Neural cell (in vitro differentiated cells): ENCODE measurements around the gene CEP72. TPM values are rescaled to one million over a fixed set of nuclear protein-coding genes. Genes with fewer than 3 reads are reported as not detected.

ENCODE experiments used
- H2AFZ ChIP-seq: fragments of 200-600, 300-800 bp; sonication (generic), shearing (Covaris generic); 2 replicates; pipeline ENCODE4 v1.6.0; 2014; ENCODE audit warnings: low read depth, mild to moderate bottlenecking, antibody characterized with exemption, low read length, moderate library complexity
- H3F3A ChIP-seq: fragments of 200-600 bp; shearing (Covaris generic); 2 replicates; pipeline ENCODE4 v1.6.1; 2016; ENCODE audit warnings: mild to moderate bottlenecking, moderate library complexity, mixed read lengths, antibody characterized with exemption, low read length; ENCODE audit not compliant: insufficient read depth, poor library complexity, severe bottlenecking
- H3K27ac ChIP-seq: fragments of 200-600, 300-800 bp; sonication (generic), shearing (Covaris generic); 2 replicates; pipeline ENCODE4 v1.5.1; 2014; ENCODE audit warnings: mild to moderate bottlenecking, low read length, moderate library complexity
- H3K27me3 ChIP-seq: fragments of 300-800, 200-600 bp; sonication (generic), shearing (Covaris generic); 2 replicates; pipeline ENCODE4 v1.6.0; 2014; ENCODE audit warnings: mild to moderate bottlenecking, low read depth, low read length, moderate library complexity; ENCODE audit not compliant: insufficient read depth
- H3K36me3 ChIP-seq: fragments of 300-800, 200-600 bp; sonication (generic), shearing (Covaris generic); 2 replicates; pipeline ENCODE4 v1.5.1; 2014; ENCODE audit warnings: mild to moderate bottlenecking, antibody characterized with exemption, low read length, moderate library complexity; ENCODE audit not compliant: insufficient read depth
- H3K4me2 ChIP-seq: fragments of 300-800, 200-600 bp; sonication (generic), shearing (Covaris generic); 2 replicates; pipeline ENCODE4 v1.6.0; 2014; ENCODE audit warnings: mild to moderate bottlenecking, low read length
- H3K4me3 ChIP-seq: fragments of 300-800, 200-600 bp; sonication (generic), shearing (Covaris generic); 2 replicates; pipeline ENCODE4 v1.5.1; 2014; ENCODE audit warnings: mild to moderate bottlenecking, low read length, moderate library complexity
- H3K79me2 ChIP-seq: fragments of 200-600 bp; shearing (Covaris generic); replicated peaks from 2 replicates; pipeline ENCODE4 v1.6.0; 2014; ENCODE audit warnings: mild to moderate bottlenecking, low read length, moderate library complexity; ENCODE audit not compliant: insufficient read depth
- H3K9ac ChIP-seq: fragments of 300-800, 200-600 bp; sonication (generic), shearing (Covaris generic); 2 replicates; pipeline ENCODE4 v1.6.1; 2016; ENCODE audit warnings: mild to moderate bottlenecking, low read length, mixed read lengths
- H3K9me2 ChIP-seq: fragments of 200-600 bp; shearing (Covaris generic); 2 replicates; pipeline ENCODE4 v1.6.1; 2016; ENCODE audit warnings: mild to moderate bottlenecking, low read length, mixed read lengths; ENCODE audit not compliant: insufficient read depth
- H3K9me3 ChIP-seq: fragments of 200-600, 300-800 bp; sonication (generic), shearing (Covaris generic); 2 replicates; pipeline ENCODE4 v1.6.1; 2016; ENCODE audit warnings: mild to moderate bottlenecking, mixed run types, low read length, moderate library complexity, mixed read lengths
- H4K20me1 ChIP-seq: fragments of 200-600 bp; shearing (Covaris generic); 2 replicates; pipeline ENCODE4 v1.6.1; 2016; ENCODE audit warnings: mild to moderate bottlenecking, mixed run types; ENCODE audit not compliant: insufficient read depth
- CTCF ChIP-seq: fragments of 450-650 bp; IDR thresholded peaks from 2 replicates; pipeline ENCODE4 v1.5.1; 2014; ENCODE audit warnings: antibody characterized with exemption, mild to moderate bottlenecking, moderate library complexity; ENCODE audit not compliant: poor library complexity, severe bottlenecking
- EP300 ChIP-seq: fragments of 450-650 bp; conservative IDR thresholded peaks from 2 replicates; pipeline ENCODE4 v1.6.1; 2014; ENCODE audit warnings: antibody characterized with exemption, mild to moderate bottlenecking, moderate library complexity; ENCODE audit not compliant: poor library complexity, severe bottlenecking
- EZH2 ChIP-seq: fragments of 200-600, 300-800 bp; shearing (Covaris generic), sonication (generic); IDR thresholded peaks from 2 replicates; pipeline ENCODE4 v1.6.1; 2014; ENCODE audit warnings: antibody characterized with exemption, low read length, borderline replicate concordance, mild to moderate bottlenecking; ENCODE audit not compliant: insufficient read depth, poor library complexity, severe bottlenecking
- MXI1 ChIP-seq: fragments of 450-650 bp; conservative IDR thresholded peaks from 2 replicates; pipeline ENCODE4 v1.6.1; 2014; ENCODE audit warnings: antibody characterized with exemption, mild to moderate bottlenecking; ENCODE audit not compliant: poor library complexity, severe bottlenecking
- POLR2AphosphoS5 ChIP-seq: IDR thresholded peaks from 2 replicates; pipeline ENCODE4 v1.6.1; 2012
- RAD21 ChIP-seq: fragments of 450-650 bp; conservative IDR thresholded peaks from 2 replicates; pipeline ENCODE4 v1.6.1; 2014; ENCODE audit warnings: antibody characterized with exemption, mild to moderate bottlenecking, moderate library complexity
- REST ChIP-seq: IDR thresholded peaks from 2 replicates; pipeline ENCODE4 v1.6.1; 2012; ENCODE audit warnings: borderline replicate concordance
- SMC3 ChIP-seq: fragments of 450-650 bp; conservative IDR thresholded peaks from 2 replicates; pipeline ENCODE4 v1.6.1; 2014; ENCODE audit warnings: antibody characterized with exemption, mild to moderate bottlenecking, moderate library complexity; ENCODE audit not compliant: poor library complexity
- TAF1 ChIP-seq: IDR thresholded peaks from 2 replicates; pipeline ENCODE4 v1.6.1; 2012; ENCODE audit warnings: low read depth
- polyA plus RNA-seq: library from polyadenylated mRNA; depleted of rRNA; stranded (reverse); fragments of >200 nt; gene quantifications from 2 replicates; pipeline ENCODE4 v1.2.3, GENCODE V29; 2014

Gene CEP72
- polyA plus RNA-seq, 1 donor from 2014 or later: 5.9 TPM

GRCh38 chr5:570446-570845, 41.7 kb upstream of the CEP72 start (continued):
- TF ChIP-seq CTCF (no peak), POLR2AphosphoS5 (no peak), EP300 (no peak), TAF1 (no peak)

GRCh38 chr5:570886-571285, 41.3 kb upstream of the CEP72 start:
- no peaks in the 10 kb centered on the region for H3K27me3 ChIP-seq
- no peak overlapping the region for H3K4me3 ChIP-seq
- no peaks in the 10 kb centered on the region for H4K20me1 ChIP-seq
- no peak overlapping the region for H3K27ac ChIP-seq
- H2AFZ ChIP-seq: no peak overlapping the region
- H3F3A ChIP-seq: no peaks in the 10 kb centered on the region
- H3K4me2 ChIP-seq: no peak overlapping the region
- no peaks in the 10 kb centered on the region for H3K9me2 ChIP-seq
- no peaks in the 10 kb centered on the region for H3K79me2 ChIP-seq
- TF ChIP-seq REST: no peak
- TF ChIP-seq POLR2AphosphoS5: no peak
- TF ChIP-seq CTCF: no peak
- TF ChIP-seq RAD21: no peak
- no peak for TF ChIP-seq EP300
- TF ChIP-seq MXI1: no peak
- TF ChIP-seq SMC3: no peak
- no peak for TF ChIP-seq EZH2
- no peak for TF ChIP-seq TAF1
- H3K36me3 ChIP-seq: no peaks in the 10 kb centered on the region
- peaks cover 6% of the 10 kb centered on the region for H3K9me3 ChIP-seq
- no peak overlapping the region for H3K9ac ChIP-seq

- H3K9me3 ChIP-seq: peaks cover 6% of the 10 kb centered on the region
- no peaks in the 10 kb centered on the region for H3K27me3 ChIP-seq
- H3K9me2 ChIP-seq: no peaks in the 10 kb centered on the region
- H3K36me3 ChIP-seq: no peaks in the 10 kb centered on the region
- H3K79me2 ChIP-seq: no peaks in the 10 kb centered on the region
- no peaks in the 10 kb centered on the region for H4K20me1 ChIP-seq
- no peak overlapping the region for H2AFZ ChIP-seq
- H3F3A ChIP-seq: no peaks in the 10 kb centered on the region
- no peak overlapping the region for H3K27ac ChIP-seq
- TF ChIP-seq MXI1: no peak
- TF ChIP-seq SMC3: no peak
- no peak for TF ChIP-seq RAD21
- no peak for TF ChIP-seq CTCF
- no peak for TF ChIP-seq EP300
- TF ChIP-seq EZH2: no peak
- no peak for TF ChIP-seq TAF1
- no peak overlapping the region for H3K4me3 ChIP-seq
- H3K4me2 ChIP-seq: no peak overlapping the region
- no peak overlapping the region for H3K9ac ChIP-seq
These were observed 40.3 kb upstream of the CEP72 start for GRCh38 chr5:571791-572190.
